A549 (cell line): ENCODE measurements around the gene PLEKHM2.

Source experiments
- CEBPB ChIP-seq, 2 experiments: fragments of >200 bp in 1 of 2; sonication (Bioruptor Twin) in 1 of 2; formaldehyde crosslinking in 1 of 2; IDR thresholded peaks; 2 replicates each; pipeline ENCODE4 v1.6.1; 2012 to 2016
- CTCF ChIP-seq: fragments of >200 bp; sonication (Bioruptor Twin); formaldehyde crosslinking; IDR thresholded peaks from 3 replicates; pipeline ENCODE4 v1.5.1; 2016
- ELK1 ChIP-seq: fragments of 150-350 bp; IDR thresholded peaks from 2 replicates; pipeline ENCODE4 v1.6.1; 2014; ENCODE audit warnings: low read depth, mild to moderate bottlenecking, low read length
- EP300 ChIP-seq, 2 experiments: fragments of >200 bp; sonication (Bioruptor Twin); formaldehyde crosslinking; IDR thresholded peaks; 2 replicates in 1 of 2; 3 replicates in 1 of 2; pipeline ENCODE4 v1.6.1; 2016 to 2017
- GATA3 ChIP-seq: IDR thresholded peaks from 2 replicates; pipeline ENCODE4 v1.6.1; 2012; ENCODE audit warnings: borderline replicate concordance
- JUN ChIP-seq, 2 experiments: fragments of >200 bp; sonication (Bioruptor Twin); formaldehyde crosslinking; IDR thresholded peaks; 2 replicates in 1 of 2; 3 replicates in 1 of 2; pipeline ENCODE4 v1.6.1; 2016 to 2017
- MAFK ChIP-seq: fragments of 450-650 bp; IDR thresholded peaks from 2 replicates; pipeline ENCODE4 v1.6.1; 2014; ENCODE audit not compliant: partially characterized antibody
- POLR2A ChIP-seq: IDR thresholded peaks from 2 replicates; pipeline ENCODE4 v1.6.1; 2012; ENCODE audit warnings: mild to moderate bottlenecking, low read length
- RFX5 ChIP-seq: fragments of 450-650 bp; IDR thresholded peaks from 2 replicates; pipeline ENCODE4 v1.7.1; 2014; ENCODE audit warnings: antibody characterized with exemption, mild to moderate bottlenecking, moderate library complexity
- RNF2 ChIP-seq: fragments of 200-600 bp; sonication (generic); IDR thresholded peaks from 2 replicates; pipeline ENCODE4 v1.6.1; 2016; ENCODE audit warnings: low read depth, mild to moderate bottlenecking, antibody characterized with exemption, moderate library complexity, borderline replicate concordance
- SMC3 ChIP-seq: fragments of >200 bp; sonication (Bioruptor Twin); formaldehyde crosslinking; IDR thresholded peaks from 3 replicates; pipeline ENCODE4 v1.6.1; 2018; ENCODE audit warnings: inconsistent platforms

DNA sequence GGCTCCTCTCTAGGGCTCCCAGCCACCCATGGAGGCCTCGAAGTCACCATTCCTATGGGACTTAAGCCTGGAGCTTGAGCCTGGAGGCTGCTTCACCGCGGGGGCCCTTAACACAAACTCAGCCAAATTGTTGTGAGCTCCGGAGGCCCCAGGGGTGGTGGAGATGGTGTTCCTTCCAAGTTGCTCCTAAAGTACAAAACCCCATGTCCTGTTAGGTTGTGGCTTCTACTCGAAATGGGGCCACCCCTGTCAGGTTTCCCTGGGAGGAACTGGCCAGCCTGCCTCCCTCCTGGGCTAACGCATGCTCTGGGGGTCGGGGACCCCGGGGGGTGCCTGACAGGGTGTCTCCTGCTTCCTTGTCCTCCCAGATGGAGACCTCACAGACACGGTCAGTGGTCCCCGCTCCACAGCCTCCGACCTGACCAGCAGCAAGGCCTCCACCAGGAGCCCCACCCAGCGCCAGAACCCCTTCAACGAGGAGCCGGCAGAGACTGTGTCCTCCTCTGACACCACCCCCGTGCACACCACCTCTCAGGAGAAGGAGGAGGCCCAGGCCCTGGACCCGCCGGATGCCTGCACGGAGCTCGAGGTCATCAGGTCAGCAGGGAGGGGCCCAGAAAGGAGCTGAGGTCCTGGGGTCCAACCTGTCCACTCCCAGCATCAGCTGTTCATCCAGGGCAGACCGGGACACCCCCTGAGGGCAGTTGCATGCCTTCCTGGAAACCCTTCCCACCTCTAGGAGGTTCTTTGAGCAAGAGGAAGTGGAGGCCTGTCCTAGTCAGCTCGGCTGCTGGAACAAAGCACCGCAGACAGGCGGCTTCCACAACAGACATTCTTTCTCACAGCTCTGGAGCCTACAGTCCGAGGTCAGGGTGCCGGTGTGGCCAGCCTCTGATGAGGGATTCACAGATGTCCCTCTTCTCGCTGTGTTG is 41.1 kb downstream of the PLEKHM2 start:
- TF ChIP-seq MAFK (no peak), RFX5 (no peak), EP300 (IDR thresholded peaks at IDR 0.05) (no peak), GATA3 (no peak), CTCF (no peak), SMC3 (no peak), POLR2A (no peak), CEBPB (IDR thresholded peaks at IDR 0.05) (no peak), ELK1 (no peak), RNF2 (no peak), JUN (IDR thresholded peaks at IDR 0.05) (no peak)
